ENCODE measurements around the gene XK.

XK gene

DNA sequence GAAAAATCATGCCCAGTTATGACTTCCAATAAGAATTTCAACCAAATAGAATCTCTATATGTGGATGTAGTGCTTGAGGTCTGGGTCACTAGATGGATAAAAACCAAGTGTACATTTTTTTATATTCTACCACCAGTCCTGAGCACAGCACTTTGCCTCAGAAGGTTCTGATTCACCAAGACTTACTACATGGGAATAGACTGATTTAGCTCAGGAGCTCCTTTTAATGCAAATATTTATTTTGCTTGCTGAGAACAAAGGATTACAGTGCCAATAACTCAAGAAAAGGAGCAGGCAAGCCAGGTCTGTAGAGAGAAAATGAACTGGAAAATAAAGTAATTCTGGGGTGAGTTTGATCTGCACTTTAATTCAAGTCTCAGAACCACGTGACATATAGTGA lies 6.4 kb upstream of the XK start:
- in situ Hi-C loops (cut with MboI; ENCODE audit: low sequenced_read_pairs) = no loop called here

DNA sequence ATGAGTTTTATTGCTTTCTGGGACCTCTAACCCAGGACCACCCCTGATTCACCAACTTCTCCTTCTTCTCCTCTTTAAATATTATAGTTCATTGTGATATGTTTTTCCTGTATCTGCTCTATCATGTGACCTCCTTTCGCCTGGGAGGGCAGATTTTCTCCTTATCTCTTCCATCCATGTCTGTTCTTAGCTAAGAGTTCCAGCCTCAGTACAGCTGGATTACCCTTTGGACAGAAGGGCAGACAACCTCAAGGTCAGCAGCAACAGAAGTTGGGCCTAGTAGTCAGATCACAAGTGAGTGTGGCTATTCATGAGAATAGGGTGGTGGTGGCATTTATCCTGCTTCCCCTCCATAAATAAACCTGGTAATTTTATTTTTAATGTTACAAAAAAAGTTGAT lies 5.7 kb upstream of the XK start:
- in situ Hi-C loops (cut with MboI; ENCODE audit: low sequenced_read_pairs) = no loop called here

DNA sequence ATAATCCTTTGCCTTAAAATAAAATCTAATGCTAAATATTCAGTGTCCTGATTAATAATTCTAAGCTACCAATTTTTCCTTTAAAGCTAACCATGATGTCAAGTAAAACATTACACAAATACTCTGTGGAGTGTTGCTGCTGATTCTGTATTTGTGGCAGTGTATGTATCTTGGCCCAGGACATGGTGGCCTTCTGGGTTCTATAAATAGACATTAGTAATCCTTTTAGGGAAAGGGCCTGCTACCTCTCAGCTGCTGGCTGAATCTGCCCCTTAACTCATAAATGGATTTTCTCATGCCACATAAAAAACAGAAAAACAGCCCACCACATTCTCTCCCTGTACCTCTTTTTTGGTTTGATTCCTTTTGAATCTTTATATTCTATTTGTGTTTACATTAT lies 1.2 kb upstream of the XK start:
- in situ Hi-C loops (cut with MboI; ENCODE audit: low sequenced_read_pairs) = no loop called here

DNA sequence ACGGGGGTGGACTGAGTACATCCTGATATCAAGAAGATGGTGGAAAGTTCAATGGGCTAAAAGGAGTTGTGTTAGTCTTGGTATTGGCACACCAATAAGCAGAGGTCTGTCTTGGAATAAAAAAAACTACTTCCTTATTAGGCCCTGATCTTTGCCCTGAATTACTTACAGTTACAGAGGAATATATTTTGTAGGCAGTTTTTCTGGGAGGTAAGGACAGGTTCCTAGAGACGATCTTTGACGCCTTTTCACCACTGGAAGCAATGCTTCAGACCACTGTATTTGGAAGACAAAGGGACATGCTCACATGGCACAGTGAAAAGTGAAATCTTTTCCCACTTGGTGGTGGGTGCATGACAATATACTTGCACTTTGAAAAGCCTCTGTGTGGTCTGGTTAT lies 618 bp upstream of the XK start:
- in situ Hi-C loops (cut with MboI; ENCODE audit: low sequenced_read_pairs) = no loop called here

DNA sequence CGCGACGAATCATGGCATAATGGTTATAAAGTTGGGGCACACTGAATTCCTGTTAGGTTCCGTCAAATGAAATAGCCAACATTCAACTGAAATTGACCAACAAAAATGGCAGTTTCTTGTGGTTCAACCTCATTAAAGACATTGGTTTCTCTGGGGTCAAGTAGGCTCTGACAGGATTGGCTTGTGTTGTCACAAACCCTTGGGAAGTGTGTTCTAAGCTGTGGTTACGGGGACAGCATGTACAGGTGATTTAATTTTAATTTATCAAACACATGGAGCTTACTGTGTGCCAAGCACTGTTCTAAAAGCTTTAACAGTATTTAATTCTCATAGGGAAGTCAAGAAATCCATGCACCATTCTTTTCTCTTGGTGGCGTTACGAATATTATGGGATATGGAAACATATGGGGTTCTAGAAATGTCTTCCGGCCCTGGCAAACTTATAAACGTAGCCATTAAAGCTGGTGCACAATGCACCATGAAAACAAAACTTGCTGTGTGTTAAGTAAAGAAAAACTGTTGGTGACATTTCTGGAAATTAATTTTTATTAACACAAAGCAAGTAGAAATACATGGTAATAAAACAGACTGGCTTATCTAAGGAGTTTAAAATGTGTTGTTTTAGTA lies 891 bp downstream of the XK start:
- in situ Hi-C loops (cut with MboI; ENCODE audit: low sequenced_read_pairs) = no loop called here

DNA sequence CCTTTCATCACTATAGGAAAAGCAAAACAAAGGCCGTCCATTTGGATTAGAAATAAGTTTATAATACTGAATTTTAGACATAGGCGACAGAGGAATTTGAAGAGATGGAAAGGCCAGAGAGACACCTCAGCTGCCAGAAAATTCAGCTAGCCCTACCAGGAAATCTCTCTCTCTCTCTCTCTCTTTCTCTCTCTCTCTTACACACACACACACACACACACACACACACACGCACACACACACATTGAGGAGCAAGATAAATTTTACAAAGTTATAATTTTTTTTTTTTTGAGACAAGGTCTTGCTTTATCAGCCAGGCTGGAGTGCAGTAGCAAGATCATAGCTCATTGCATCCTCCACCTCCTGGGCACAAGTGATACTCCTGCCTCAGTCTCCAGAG lies 1.4 kb downstream of the XK start:
- in situ Hi-C loops (cut with MboI; ENCODE audit: low sequenced_read_pairs) = no loop called here

DNA sequence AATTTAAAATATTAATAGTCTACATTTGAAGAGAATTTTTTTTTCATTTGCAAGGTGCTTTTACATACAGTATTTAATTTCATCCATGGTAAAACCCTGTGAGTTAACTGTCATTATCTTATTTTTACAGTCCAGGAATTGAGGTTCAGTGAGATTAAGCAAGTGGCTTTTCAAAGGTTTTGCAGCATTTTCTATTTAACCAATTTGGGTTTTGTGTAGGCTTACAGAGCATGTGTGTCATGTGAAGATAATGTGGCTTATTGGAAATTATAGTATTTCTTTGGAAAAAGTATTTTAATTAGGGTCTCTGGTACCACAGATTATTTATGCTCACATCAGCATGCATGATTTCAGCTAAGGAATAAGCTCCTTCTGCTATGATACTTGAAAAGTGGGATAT lies 4.5 kb downstream of the XK start:
- in situ Hi-C loops (cut with MboI; ENCODE audit: low sequenced_read_pairs) = no loop called here

DNA sequence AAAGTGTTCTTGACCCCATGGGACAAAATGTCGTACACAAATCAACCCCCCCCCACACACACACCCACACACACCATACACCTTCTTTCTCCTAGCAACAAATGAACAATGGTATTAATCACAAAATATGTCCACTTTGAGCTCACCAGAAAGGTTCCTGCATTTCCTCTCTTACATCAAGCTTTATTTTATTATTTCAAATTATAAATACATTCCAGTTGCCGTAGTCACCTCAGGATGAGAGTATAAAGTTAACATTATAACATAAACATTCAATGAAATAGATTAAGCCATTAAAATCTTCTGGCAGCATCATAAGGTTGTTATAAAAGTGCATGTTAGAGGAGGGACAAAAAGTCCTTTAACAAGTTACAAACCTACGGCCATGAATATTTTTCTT lies 7.3 kb downstream of the XK start:
- in situ Hi-C loops (cut with MboI; ENCODE audit: low sequenced_read_pairs) = no loop called here

DNA sequence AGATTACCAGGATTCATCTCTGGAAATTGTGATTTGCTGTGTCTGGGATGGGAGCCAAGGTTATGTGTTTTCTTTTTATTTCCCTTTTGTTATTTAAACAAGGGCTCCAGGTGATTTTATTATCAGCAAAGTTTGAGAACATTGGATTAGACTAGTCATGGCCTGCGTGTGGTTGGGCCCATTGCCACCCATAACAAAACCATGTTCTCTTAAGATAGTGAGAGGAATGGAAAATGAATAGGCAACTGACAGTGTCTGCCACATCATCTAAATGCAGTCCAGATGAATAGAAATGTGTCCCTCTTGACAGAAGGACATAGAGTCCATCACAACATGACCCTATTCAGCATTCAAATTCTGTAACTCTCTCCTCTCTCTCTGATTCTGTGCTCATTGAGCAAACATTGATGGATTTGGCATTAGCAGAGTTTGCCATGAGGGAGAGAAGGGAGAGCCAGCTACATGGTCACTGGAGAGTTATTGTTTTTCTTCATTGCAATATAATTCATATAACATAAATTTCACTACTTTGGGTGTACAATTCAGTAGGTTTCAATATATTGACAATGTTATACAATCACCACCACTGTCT lies 11.7 kb downstream of the XK start:
- in situ Hi-C loops (cut with MboI; ENCODE audit: low sequenced_read_pairs) = no loop called here

DNA sequence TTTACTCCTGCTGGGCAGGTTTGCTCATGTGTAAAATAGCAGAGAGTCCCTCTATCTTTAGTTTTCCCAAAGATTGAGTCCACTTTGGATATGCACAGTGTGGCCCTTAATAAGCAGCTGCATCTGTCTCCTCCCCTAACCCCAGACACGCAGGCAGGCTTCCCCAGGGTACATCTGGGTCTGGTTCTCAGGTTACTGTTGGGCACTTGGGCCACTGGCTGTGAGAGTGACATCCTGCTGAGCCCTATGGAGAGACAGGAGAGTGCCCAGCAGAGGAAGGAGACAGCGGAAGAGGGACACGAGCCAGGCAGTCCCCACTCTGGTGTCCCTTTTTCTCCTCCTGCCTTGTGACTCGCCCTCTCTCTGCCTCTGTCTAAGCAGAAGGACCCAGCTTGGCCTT lies 16.0 kb downstream of the XK start:
- in situ Hi-C loops (cut with MboI; ENCODE audit: low sequenced_read_pairs) = no loop called here

DNA sequence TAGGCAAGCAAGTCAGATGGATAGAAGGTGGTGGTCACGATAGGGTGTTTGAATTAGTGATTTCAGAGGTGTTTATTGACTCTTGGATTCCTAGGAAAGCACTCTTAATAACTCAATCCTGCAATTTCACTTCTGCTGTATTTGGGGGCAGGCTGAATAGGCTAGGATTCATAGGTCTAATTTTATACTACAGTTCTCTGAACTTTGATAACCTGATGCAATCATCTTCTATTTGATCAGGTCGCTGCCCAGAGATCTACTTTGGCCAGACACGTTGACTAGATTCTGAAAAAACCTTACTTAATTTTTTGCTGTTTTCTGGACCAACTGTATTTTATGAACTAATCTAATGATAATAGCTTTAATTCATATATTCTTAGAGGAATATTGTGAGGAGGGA lies 26.4 kb downstream of the XK start:
- in situ Hi-C loops (cut with MboI; ENCODE audit: low sequenced_read_pairs) = no loop called here

DNA sequence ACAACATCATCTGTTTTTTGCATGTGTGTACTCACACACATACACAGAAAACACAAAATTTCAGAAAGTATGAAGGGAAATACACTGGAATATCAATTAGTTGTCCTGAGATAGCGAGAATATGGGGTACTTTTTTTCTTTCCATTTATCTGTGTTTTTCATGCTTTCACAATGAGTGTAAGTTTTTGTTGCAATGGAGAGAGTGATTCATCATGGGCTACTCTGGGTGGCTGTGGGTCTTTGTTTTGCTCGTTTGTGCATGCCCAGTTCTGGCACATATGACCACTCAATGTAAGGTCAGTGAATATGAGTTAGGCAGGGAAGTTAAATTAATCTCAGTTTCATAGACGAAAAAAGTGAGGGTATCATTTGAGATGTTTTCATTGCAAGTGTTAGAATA lies 26.9 kb downstream of the XK start:
- in situ Hi-C loops (cut with MboI; ENCODE audit: low sequenced_read_pairs) = no loop called here

DNA sequence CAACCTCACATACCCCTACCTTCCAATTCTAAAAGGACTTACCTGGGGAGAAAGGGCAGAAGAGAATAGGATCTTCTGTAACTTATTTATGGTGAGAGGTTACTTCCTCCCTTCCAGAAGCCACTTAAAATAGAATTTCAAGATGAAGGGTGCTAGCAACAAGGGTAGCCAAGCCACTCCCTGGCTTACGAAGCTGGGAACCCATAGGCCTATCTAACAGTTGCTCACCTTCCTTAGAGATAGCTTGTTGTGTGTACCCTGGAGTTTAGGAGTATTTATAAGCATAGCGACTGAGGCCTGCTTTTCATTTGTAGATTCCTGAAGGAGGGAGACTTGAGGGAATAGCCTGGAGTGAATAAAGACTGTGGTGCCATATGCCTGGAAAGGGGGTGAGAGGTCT lies 28.9 kb downstream of the XK start:
- in situ Hi-C loops (cut with MboI; ENCODE audit: low sequenced_read_pairs) = no loop called here

DNA sequence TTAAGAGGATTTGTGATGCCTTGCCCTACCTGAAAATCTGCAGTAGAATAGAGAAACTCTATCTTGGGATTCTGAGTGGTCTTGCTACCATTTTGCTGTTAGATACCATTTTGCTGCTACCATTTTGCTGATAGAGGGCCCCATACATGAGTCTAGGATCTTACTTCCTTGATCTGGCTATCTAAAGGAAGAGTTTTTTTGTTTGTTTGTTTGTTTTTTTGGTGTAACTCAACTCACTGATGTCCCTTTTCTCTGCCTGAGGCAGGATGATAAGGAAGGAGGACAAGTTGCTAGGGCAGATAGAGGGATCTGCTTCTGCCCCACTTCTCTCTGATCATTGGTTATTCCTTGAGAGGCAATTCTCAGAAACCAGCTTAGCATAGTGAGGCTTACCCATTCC lies 31.0 kb downstream of the XK start:
- in situ Hi-C loops (cut with MboI; ENCODE audit: low sequenced_read_pairs) = no loop called here

DNA sequence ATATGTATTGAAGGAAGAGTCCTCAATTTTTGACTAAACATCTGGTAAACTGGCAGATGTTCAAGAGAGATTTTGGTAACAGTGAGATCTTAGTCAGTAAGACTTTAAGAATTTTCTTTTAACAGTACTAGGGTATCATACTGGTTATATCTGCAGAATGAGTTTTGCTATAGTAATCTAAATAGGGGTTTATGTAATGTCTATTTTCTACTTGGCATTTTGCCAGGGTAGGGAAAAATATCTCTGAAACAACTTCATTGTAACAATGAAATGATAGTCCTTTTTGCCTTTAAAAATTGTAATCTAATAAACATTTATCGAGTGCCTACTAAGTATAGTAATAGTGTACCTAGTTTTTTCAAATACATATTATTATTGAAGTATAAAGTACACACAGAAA lies 32.1 kb downstream of the XK start:
- in situ Hi-C loops (cut with MboI; ENCODE audit: low sequenced_read_pairs) = no loop called here

DNA sequence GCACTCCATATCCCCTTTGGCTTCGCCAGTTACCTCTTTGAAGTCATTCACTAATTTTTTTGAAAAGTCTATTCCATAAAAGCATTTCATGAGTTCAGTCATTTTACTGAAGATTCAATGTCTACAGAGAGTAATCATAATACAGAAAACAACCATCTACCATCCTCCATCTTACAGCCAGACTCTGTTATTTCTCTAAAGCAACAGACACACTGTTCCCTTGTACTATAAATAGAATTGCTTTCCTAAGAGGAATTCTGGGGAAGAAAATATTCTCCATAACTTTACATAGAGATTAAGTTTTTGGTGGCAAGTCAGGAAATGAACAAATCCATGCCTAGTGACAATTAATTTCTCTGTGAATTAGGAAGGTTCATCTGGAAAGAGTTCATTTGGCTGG lies 37.0 kb downstream of the XK start:
- in situ Hi-C loops (cut with MboI; ENCODE audit: low sequenced_read_pairs) = no loop called here

DNA sequence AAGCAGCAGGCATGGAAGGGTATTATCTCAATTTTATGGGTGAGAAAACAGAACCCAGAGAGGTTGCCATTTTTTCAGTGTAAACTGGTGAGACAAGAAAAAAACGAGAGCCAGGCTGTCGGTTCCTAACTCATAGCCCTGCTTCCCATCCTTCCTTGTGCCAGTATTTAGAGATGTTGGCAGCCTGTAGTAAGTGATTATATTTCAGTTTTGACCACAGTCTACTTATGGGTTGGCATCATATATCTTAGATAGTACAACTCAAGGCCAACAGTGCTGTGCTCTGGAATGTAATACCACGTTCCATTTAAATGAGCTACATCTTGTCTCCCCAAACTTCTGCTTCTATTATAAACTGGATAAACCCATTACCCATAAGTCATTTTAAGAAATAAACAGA lies 40.8 kb downstream of the XK start:
- in situ Hi-C loops (cut with MboI; ENCODE audit: low sequenced_read_pairs) = loop anchor here (25.0 kb wide), 1 partner anchor 214 kb away; no protein-coding TSS in a partner anchor

DNA sequence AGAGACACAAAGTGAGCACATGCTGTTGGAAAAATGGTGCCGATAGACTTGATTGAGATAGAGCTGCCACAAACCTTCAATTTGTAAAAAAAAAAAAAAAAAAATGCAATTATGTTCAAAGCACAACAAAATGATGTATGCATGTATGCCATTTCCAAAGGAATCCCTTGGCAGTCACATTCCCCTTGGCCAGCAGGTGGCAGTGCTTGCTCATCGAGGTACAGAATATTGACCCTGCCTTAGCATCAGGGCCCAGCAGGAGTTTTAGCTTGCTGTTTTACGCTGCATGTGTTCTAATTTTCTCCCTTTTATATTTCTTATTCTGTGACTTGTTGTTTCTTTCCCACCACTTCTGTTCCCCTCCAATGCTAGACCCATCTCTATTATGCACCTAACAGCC lies 59.8 kb downstream of the XK start:
- in situ Hi-C loops (cut with MboI; ENCODE audit: low sequenced_read_pairs) = loop anchor here (25.0 kb wide), 1 partner anchor 233 kb away; no protein-coding TSS in a partner anchor

DNA sequence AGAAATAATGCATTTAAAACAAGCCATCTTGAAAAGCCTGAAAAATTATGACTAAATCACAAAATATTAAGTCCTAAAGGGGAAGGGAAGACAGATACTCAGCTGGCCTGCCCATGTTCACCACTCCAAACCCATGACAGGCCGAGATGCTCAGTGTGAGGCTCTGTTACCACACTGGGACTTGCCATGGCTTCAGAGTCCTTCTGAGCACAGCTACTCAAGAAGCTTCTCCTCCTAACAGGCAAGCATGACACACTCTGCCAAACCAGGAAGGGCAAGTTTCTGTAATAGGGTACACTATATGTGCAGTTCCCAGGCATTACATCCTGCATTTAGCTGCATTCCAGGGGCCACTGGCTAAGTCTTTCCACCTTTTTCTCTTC lies 60.2 kb downstream of the XK start:
- in situ Hi-C loops (cut with MboI; ENCODE audit: low sequenced_read_pairs) = loop anchor here (25.0 kb wide), 1 partner anchor 234 kb away; no protein-coding TSS in a partner anchor

DNA sequence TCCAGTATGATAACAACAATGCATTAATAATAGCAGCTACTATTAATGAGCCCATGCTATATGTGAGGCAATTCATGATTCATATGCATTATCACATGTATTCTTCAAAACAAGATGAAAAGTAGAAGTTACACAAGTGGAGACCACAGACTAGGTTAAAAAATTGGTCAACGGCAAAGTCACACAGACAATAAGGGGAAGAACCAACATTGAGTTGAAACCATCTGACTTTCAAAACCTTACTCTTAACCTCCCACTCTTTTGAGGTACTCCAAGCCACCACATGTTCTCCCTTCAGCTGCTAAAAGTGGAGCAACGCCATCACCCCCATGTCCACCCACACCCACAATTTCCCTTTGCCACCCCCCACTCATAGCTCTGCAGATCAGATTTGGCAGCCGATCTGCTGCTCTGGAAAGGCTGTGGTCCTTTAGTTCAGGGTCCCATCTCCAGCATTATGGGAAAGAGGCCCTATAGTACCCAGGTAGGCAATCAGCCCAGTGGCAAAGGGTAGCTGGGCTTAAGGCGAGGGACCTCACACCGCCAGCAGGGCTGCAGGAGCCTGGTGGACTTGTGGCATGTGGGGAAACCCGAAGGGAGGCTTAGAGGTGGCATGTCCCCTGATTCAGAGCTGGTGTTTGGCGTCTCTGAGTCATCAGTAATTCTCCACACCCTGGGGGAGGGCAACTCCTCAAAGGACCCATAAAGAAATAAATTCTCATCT lies 60.8 kb downstream of the XK start:
- in situ Hi-C loops (cut with MboI; ENCODE audit: low sequenced_read_pairs) = loop anchor here (25.0 kb wide), 1 partner anchor 234 kb away; no protein-coding TSS in a partner anchor

DNA sequence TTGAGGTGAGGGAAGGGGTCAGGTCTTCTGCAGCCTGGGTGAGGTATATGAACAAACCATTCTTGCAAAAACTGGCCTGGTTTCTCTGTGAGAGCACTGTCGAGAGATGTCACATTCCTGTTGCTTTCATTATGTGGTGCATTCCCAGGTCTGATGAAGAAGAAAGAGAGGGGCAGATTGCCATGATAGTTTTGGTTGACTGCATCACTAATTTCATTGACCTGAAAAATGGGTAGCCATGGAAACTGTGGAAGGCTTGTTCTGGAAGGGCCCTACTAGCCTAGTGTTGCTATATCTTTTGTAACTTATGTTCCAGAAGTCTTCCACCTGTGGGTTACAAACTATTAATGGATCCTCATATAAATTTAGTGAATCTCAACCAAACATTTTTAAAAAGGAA lies 61.4 kb downstream of the XK start:
- in situ Hi-C loops (cut with MboI; ENCODE audit: low sequenced_read_pairs) = loop anchor here (25.0 kb wide), 1 partner anchor 235 kb away; no protein-coding TSS in a partner anchor

DNA sequence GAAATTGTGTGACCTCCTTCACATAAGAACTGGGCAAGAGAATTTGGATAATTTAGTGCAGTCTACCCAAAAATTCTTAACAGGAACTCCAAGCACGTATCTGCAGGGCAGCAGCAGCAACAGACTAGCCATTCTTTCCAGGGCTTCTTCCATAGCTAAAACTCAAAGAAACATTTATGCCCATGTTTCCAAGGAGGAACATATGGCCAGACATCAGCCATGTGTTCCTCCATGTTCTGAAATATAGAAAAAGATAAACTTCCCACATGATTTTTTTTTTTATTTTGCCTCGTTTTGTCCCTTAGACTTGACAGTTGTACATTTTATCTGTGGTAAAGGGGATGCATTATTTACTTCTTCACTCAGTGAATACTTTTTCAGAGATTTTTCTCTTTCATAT lies 66.7 kb downstream of the XK start:
- in situ Hi-C loops (cut with MboI; ENCODE audit: low sequenced_read_pairs) = no loop called here
